Measurements from ENCODE around the gene TAF10.

TAF10 gene

DNA sequence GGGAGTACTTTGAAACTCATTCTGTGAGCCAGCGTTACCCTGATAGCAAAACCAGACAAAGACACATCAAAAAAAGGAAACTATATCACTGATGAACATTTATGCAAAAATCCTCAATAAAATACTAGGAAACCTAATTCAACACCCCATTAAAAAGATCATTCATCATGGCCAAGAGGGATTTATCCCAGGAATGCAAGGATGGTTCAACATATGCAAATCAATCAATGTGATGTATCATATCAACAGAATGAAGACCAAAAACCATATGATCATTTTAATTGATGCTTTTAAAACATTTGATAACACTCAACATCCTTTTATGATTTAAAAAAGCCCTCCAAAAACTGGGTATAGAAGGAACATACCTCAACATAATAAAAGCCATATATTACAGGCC, 28.4 kb downstream of the TAF10 start:
- no peak for DNase-seq (ENCODE audit: low read depth in 2 of 2)

GRCh38 chr11:6579681-6580080, 32.3 kb downstream of the TAF10 start:
- no peak for DNase-seq (ENCODE audit: low read depth in 2 of 2)

DNA sequence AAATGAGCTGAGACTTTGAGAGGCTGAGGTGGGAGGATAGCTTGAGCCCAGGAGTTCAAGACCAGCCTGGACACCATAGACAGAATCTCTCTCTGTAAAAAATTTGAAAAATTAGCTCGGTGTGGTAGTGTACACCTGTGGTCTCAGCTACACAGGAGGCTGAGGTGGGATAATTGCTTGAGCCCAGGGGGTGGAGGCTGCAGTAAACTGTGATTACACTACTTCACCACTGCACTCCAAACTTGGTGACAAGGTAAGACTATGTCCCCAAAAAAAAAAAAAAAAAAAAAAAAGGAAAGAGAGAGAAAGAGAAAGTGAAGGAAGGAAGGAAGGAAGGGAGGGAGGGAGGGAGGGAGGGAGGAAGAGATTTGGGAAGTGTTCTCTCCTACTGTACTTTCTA, 33.9 kb downstream of the TAF10 start:
- no peak for DNase-seq (ENCODE audit: low read depth in 2 of 2)

- no peak for DNase-seq (ENCODE audit: low read depth in 2 of 2)
Observed at GRCh38 chr11:6576471-6577373, 35.3 kb downstream of the TAF10 start.

- no peak for DNase-seq (ENCODE audit: low read depth in 2 of 2)
Observed at GRCh38 chr11:6574816-6575715, 37.0 kb downstream of the TAF10 start.

DNA sequence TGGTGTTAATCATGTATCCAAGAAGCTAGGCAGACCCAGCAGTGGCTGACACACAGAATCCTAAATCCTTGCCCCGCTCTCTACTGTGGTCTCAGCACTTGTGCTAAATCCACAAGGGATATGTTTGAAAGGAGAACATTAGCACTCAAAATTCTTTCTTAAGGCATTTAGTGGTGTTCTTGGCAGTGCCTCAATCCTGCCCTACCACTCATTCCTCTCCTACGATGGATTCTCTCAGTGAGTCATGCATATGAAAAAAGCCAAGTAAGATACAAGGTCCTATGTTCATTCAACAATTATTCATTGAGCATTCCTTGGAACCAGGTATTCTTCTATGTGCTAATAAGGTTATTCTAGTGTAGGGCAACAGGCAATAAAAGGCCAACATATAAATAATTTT, 39.8 kb downstream of the TAF10 start:
- no peak for DNase-seq (ENCODE audit: low read depth in 2 of 2)

DNA sequence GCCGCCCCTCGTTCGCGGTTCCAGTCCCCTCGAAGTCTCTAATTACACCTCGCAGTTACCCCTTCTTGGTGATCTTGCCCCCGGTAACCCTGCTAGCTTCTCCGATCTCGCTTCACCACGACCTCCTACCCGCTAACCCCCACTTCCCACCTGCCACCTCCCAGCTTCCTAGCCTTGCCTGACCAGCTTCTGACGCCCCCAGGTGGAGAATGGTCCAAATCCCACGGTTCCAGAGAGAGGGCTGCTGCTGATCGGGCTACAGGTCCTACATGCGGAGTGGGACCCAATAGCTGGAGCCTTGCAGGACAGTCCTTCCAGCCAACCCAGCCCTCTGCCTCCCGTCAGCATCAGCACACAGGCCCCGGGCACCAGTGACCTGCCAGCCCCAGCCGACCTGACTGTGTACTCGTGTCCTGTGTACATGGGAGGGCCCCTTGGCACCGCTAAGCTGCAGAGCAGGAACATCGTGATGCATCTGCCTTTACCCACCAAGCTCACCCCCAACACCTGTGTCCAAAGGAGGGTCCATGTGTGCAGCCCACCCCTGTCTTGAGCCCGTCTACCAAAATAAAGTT, 40.5 kb downstream of the TAF10 start:
- no peak for DNase-seq (ENCODE audit: low read depth in 2 of 2)

GRCh38 chr11:6570691-6571427, 41.2 kb downstream of the TAF10 start:
- DNase-seq (ENCODE audit: low read depth in 2 of 2) = no peak

DNA sequence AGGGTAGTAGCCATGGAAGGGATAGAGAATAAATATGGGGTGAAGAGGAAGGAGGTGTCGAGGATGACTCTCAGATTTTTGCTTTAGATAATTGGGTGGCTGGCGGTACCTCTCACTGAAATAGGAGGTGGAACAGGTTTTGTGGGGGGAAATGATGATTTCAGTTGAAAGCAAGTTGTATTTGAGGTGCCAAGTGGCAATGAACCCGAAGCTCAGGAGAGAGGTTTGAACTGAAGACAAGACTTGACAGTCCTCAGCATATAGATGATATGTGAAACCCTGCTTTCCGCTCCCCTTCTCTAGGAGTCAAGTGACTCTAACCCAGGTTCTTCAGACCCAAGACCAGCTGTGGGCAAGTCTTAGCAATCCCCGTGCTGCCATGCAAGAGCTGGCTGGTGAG, 42.3 kb downstream of the TAF10 start:
- no peak for DNase-seq (ENCODE audit: low read depth in 2 of 2)

- DNase-seq (ENCODE audit: low read depth in 2 of 2) = no peak
Observed at GRCh38 chr11:6568191-6568918, 43.7 kb downstream of the TAF10 start.

DNA sequence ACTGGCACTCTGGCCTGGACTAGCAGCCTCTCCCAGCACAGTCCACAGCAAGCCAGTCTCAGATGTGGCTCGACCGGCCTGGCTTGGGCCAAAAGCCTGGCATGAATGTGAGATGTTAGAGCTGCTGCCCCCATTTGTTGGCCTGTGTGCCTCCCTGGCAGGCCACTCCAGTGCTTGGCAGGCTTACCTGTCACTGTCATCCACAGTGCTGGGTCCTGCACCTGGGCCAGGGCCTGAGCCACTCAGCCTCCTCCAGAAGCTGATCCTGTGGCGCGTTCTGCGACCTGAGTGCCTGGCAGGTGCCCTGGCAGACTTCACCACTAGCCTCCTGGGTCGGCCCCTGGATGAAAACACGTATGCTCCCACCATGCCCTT, 44.7 kb downstream of the TAF10 start:
- DNase-seq (ENCODE audit: low read depth in 2 of 2) = no peak

- DNase-seq (ENCODE audit: low read depth in 2 of 2) = no peak
Observed at GRCh38 chr11:6566704-6567370, 45.2 kb downstream of the TAF10 start.

DNA sequence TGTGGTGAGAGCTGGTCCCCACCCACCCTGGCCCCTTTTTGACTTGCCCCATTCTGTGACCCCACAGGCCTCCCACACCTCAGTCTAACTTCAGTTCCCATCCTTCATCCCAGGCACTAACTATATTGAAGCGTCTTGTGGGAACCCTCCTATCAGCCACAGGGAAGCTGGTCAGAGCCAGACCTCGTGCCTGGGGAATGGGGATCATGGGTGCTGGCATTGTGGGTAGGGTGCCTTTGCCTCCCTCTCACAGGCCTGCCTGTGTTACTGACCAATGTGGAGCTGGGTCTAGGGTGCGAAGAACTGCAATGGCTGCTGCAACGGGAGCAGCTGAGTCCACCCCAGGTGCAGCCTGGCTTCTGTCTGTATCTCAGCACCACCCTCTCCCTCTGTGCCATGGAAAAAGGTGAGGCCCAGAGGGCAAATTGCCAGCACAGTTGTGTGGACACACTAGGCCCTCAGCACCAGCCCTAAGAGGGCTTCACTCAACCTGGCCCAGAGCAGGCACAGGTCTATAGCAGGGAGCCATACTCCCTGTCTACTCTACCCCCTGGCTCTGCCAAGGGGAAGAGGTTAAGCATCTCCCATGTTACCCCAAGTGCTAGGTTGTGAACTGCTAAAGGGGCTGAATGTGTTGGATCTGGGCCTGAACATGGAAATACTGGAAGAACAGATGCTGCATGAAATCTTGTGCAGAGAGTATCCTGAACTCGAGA, 45.9 kb downstream of the TAF10 start:
- no peak for DNase-seq (ENCODE audit: low read depth in 2 of 2)

DNA sequence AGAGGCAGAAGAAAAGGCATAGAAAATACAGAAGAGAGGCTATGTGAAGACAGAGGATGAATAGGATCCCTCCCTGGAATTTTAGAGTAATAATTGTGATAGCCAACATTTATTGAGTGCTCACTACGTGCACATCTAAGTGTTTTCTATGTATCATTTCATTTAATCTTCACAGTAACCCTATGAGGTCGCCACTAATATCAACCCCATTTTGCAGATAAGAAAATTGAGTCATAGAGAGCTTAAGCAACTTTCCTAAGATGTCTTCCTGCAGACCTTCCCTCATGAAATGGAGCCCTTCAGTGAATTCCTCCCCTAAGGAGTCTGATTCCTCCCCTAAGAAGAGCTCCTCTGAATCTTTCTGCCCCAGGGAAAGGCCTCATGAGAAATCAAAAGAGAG, 46.7 kb downstream of the TAF10 start:
- no peak for DNase-seq (ENCODE audit: low read depth in 2 of 2)

DNA sequence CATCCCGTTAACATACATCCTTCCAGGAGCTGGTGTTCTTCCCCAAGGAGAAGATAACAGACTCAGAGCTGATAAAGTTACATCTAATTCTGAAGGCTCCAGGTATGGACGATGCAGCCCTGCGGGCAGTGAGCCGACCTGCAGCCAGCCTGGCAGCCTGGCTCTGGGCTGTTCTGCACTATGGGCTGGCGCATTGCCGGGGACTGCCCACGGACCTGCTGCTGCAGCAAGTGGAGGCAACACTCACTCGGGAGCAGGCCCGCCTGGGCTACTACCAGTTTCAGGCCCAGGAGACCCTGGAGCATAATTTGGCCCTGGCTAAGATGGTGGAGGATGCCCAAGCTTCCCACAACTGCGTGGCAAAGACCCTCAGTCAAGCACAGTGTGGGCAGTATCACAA, 48.3 kb downstream of the TAF10 start:
- DNase-seq (ENCODE audit: low read depth in 2 of 2) = no peak

DNA sequence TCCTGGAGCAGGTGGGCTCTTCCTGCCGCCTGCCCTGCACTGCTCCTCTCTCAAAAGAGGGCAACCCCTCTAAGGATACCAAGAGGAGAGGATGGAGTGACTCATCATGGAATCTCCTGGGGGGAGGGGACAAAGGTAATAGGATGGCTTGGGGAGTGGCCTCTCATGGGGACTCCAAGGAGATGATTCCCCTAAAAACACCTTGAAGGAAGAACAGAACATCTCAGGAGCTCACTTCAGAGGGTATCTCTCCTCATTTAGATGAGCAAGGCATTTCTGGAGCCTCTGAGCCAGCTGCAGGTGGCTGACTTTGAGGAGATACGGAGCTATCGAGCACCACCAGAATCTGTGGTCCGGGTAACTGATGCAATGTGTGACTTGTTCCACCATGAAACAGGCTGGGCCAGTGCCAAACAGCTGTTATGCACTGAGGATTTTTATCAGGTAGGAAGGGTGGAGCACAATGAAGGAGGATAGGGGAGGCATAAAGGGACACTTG, 48.8 kb downstream of the TAF10 start:
- DNase-seq (ENCODE audit: low read depth in 2 of 2) = no peak

DNA sequence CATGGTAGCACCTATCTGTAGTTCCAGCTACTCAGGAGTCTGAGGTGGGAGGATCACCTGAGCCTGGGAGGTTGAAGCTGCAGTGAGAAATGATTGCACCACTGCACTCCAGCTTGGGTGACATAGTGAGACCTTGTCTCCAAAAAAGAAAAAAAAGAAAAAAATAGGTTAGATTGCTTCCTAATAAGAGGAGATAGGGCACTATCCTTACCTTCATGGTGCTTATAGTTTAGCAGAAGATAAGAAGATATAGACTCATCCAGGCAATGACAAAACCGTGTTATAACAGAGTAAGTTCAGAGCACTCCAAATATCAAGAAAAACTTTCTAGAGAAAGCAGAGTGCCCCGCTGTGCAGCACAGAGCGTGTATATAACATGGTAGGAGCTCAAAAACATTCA, 50.7 kb downstream of the TAF10 start:
- DNase-seq (ENCODE audit: low read depth in 2 of 2) = no peak

Measured in stimulated activated CD8-positive, alpha-beta memory T cell treated with anti-CD3 and anti-CD28 coated beads, Interleukin-2, amount 100 ng/mL, for 48 hours (primary cell).